Upper lobe of left lung (tissue), 6 donors: ENCODE measurements around the gene FADS2. TPM values are rescaled to one million over a fixed set of nuclear protein-coding genes. Genes with fewer than 3 reads are reported as not detected.

ENCODE experiments used
- ATAC-seq, 2 donors: fragments of 200-7000 bp; cut with Tn5 transposase; one replicate each; pipeline ENCODE4 v1.9.1; 2022; ENCODE audit warnings: mild to moderate bottlenecking in 2 of 2, moderate library complexity in 2 of 2; ENCODE audit not compliant: low FRiP score in 2 of 2
- DNase-seq, 2 donors: peaks; one replicate each; pipeline ENCODE4 v3.0.0-alpha.2; 2019 to 2020
- H3K27ac ChIP-seq, 4 donors: fragments of 200-600 bp; sonication (generic); one replicate each; pipeline ENCODE4 v1.5.1; 2016 to 2019
- H3K27me3 ChIP-seq, 4 donors: fragments of 200-600 bp; sonication (generic); one replicate each; pipeline ENCODE4 v1.5.1; 2017 to 2019
- H3K36me3 ChIP-seq, 4 donors: fragments of 200-600 bp; sonication (generic); one replicate each; pipeline ENCODE4 v1.5.1; 2016 to 2019
- H3K4me1 ChIP-seq, 4 donors: fragments of 200-600 bp; sonication (generic); one replicate each; pipeline ENCODE4 v1.5.1; 2018 to 2019
- H3K4me3 ChIP-seq, 4 donors: fragments of 200-600 bp; sonication (generic); one replicate each; pipeline ENCODE4 v1.5.1; 2017 to 2019; ENCODE audit warnings: mild to moderate bottlenecking in 2 of 4, moderate library complexity in 1 of 4
- H3K9me3 ChIP-seq, 4 donors: fragments of 200-600 bp; sonication (generic); one replicate each; pipeline ENCODE4 v1.5.1; 2018 to 2019
- EP300 ChIP-seq, 4 donors: sonication (generic); formaldehyde crosslinking; IDR thresholded peaks; one replicate each; pipeline ENCODE4 v1.5.1; 2017; ENCODE audit warnings: antibody characterized with exemption in 4 of 4, control low read depth in 2 of 4
- POLR2A ChIP-seq, 4 donors: fragments of 450-650 bp; IDR thresholded peaks; one replicate each; pipeline ENCODE4 v1.5.1; 2016 to 2017; ENCODE audit warnings: antibody characterized with exemption in 4 of 4, mild to moderate bottlenecking in 2 of 4
- POLR2AphosphoS5 ChIP-seq, 2 donors: sonication (generic); formaldehyde crosslinking; IDR thresholded peaks; one replicate each; pipeline ENCODE4 v1.5.1; 2017; ENCODE audit warnings: antibody characterized with exemption in 2 of 2
- WGBS, 2 donors: methylation state at CpG; one replicate each; pipeline ENCODE4 v1.1.5; 2017 to 2018; 5-methylcytosine and 5-hydroxymethylcytosine counted together
- total RNA-seq, 6 donors: library from RNA; depleted of rRNA in 4 of 6; stranded (reverse); fragments of >200 nt in 4 of 6; gene quantifications; one replicate each; pipeline versions ENCODE4 v1.1.0 to v1.2.1, GENCODE V29; 2016 to 2021
- TF ChIP-seq, protein P1 (sequence below), 6 experiments: fragments of 450-650 bp in 4 of 6; fragments of 200-600 bp in 2 of 6; sonication (generic) in 2 of 6; IDR thresholded peaks; one replicate each; pipeline ENCODE4 v1.5.1; 2016 to 2019; ENCODE audit warnings: antibody characterized with exemption in 6 of 6
- donor health status: DM: no; HTN: no; CAD: no; lungs with moderate emphysema.
- donor health status: DM: no; HTN: yes; CAD: no; lungs with severe emphysema.

Gene FADS2
- total RNA-seq, 6 donors from 2014 or later, result 13.5 to 92.5 (median 50.7) TPM

- no peaks in the 10 kb centered on the region for H3K27me3 ChIP-seq
- H3K36me3 ChIP-seq, result no peaks in the 10 kb centered on the region
- peaks cover 17 to 28% (median 22%) of the 10 kb centered on the region in 4 donors for H3K4me1 ChIP-seq
- H3K27ac ChIP-seq, result no peak overlapping the region
- ATAC-seq (no peak), DNase-seq (no peak)
- 96 to 98% methylated on average over 10 to 13 of the region's 13 CpGs for WGBS, 2 donors
- no peak overlapping the region for H3K4me3 ChIP-seq
- TF ChIP-seq POLR2AphosphoS5 (IDR thresholded peaks at IDR 0.05) (no peak), EP300 (IDR thresholded peaks at IDR 0.05) (no peak), POLR2A (IDR thresholded peaks at IDR 0.05) (no peak)
- TF ChIP-seq, protein P1, sequence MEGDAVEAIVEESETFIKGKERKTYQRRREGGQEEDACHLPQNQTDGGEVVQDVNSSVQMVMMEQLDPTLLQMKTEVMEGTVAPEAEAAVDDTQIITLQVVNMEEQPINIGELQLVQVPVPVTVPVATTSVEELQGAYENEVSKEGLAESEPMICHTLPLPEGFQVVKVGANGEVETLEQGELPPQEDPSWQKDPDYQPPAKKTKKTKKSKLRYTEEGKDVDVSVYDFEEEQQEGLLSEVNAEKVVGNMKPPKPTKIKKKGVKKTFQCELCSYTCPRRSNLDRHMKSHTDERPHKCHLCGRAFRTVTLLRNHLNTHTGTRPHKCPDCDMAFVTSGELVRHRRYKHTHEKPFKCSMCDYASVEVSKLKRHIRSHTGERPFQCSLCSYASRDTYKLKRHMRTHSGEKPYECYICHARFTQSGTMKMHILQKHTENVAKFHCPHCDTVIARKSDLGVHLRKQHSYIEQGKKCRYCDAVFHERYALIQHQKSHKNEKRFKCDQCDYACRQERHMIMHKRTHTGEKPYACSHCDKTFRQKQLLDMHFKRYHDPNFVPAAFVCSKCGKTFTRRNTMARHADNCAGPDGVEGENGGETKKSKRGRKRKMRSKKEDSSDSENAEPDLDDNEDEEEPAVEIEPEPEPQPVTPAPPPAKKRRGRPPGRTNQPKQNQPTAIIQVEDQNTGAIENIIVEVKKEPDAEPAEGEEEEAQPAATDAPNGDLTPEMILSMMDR (IDR thresholded peaks at IDR 0.05), result no peak
- no peaks in the 10 kb centered on the region for H3K9me3 ChIP-seq
Measured at GRCh38 chr11:61885784-61886580, 57.9 kb downstream of the FADS2 start.

DNA sequence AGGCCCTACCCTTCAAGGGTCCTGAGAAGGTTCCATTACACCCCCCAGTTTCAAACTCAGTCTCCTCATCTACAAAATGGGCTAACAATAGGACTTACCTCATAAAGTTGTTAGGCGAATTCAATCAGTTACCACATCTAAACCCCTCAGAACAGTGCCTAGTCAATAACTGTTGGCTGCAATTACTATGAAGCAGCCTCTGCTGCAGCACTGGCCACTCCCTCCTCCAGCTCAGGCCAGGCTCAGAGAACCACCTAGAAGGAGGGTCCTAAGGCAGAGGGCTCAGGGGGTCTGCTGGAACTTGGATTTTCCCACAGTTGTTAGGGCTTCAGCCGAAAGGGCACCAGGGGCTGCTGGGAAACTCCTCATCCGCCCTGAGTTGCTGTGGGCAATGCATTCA lies 58.5 kb downstream of the FADS2 start:
- Histone ChIP-seq H3K27ac (no peak overlapping the region), H3K4me1 (peaks cover 17 to 28% (median 24%) of the 10 kb centered on the region in 4 donors), H3K9me3 (no peaks in the 10 kb centered on the region), H3K27me3 (no peaks in the 10 kb centered on the region), H3K36me3 (no peaks in the 10 kb centered on the region), H3K4me3 (no peak overlapping the region)
- WGBS, 2 donors, result 91 to 95% methylated on average over 1 to 3 of the region's 3 CpGs
- TF ChIP-seq, protein P1 (IDR thresholded peaks at IDR 0.05), result no peak
- no peak for TF ChIP-seq POLR2AphosphoS5 (IDR thresholded peaks at IDR 0.05)
- TF ChIP-seq EP300 (IDR thresholded peaks at IDR 0.05), result no peak
- no peak for TF ChIP-seq POLR2A (IDR thresholded peaks at IDR 0.05)
- DNase-seq (no peak), ATAC-seq (no peak)

DNA sequence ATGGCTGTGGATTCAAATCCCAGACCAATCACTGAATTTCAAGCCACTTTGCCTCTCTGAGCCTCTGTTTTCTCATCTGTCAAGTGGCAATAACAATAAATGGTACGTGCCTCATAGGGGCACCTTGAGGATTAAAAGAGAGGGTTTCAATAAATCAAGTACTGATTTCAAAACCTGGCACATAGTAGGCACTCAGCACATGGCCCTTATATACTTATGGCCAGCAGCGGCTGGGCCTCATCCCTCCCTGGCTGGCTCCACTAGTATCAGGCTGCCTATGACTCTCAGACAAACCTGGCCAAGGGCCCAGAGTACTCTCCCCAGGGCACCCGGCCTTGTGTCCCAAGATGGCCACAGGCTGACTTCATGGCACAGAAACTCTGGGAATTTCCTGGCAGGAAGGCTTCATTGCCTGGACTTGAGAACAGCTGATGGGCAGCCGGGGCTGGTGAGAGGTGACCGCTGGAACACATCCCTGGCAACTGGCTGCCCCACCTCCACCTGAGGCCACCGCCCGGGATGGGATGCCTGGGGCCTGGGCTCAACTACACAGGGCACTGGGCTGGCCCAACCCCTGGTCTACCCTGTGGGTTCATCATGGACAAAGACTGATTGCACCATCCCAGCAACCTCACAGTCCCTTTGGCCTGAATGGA lies 59.9 kb downstream of the FADS2 start:
- Histone ChIP-seq H3K4me1 (peaks cover 21 to 30% (median 29%) of the 10 kb centered on the region in 4 donors), H3K4me3 (no peak overlapping the region), H3K36me3 (no peaks in the 10 kb centered on the region), H3K27ac (peak overlapping the region; percentile 48 to 80 (median 58)), H3K9me3 (no peaks in the 10 kb centered on the region), H3K27me3 (no peaks in the 10 kb centered on the region)
- peak in 1 of 2 donors; percentile 72 for DNase-seq
- TF ChIP-seq EP300 (IDR thresholded peaks at IDR 0.05), result peak in 1 of 4 donors; percentile 12
- TF ChIP-seq POLR2AphosphoS5 (IDR thresholded peaks at IDR 0.05), result peak; percentile 52 to 72
- TF ChIP-seq, protein P1 (IDR thresholded peaks at IDR 0.05), result no peak
- 62 to 75% methylated on average over 3 to 7 of the region's 7 CpGs for WGBS, 2 donors
- no peak for ATAC-seq

DNA sequence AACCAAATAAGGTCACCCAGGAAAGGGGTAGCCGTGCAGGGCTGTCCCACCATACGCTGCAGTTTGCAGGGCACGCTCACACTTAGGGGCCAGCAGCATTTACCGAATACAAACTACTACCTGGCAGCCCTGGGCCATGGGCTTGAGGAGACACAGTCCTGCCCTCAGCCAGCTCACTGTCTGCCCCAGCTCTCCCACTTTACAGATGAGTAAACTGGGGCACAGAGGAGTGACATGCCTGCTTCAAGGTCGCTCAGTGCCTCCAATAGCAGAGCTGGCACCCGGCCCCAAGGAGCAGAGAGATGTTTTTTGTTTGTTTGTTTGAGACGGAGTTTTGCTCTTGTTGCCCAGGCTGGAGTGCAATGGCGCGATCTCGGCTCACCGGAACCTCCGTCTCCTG lies 60.5 kb downstream of the FADS2 start:
- Histone ChIP-seq H3K36me3 (no peaks in the 10 kb centered on the region), H3K4me1 (peaks cover 21 to 30% (median 29%) of the 10 kb centered on the region in 4 donors), H3K4me3 (no peak overlapping the region), H3K27me3 (no peaks in the 10 kb centered on the region), H3K27ac (peak overlapping the region; percentile 48 to 80 (median 58)), H3K9me3 (no peaks in the 10 kb centered on the region)
- ATAC-seq (no peak), DNase-seq (no peak)
- WGBS, 2 donors, result 96 to 98% methylated on average over 8 to 12 of the region's 12 CpGs
- TF ChIP-seq, protein P1 (IDR thresholded peaks at IDR 0.05), result no peak
- TF ChIP-seq EP300 (IDR thresholded peaks at IDR 0.05) (no peak), POLR2AphosphoS5 (IDR thresholded peaks at IDR 0.05) (no peak), POLR2A (IDR thresholded peaks at IDR 0.05) (no peak)
